Suprapubic skin (tissue), 4 donors: ENCODE measurements around the gene ATG5. TPM values are rescaled to one million over a fixed set of nuclear protein-coding genes. Genes with fewer than 3 reads are reported as not detected.

ENCODE experiments used
- DNase-seq, 2 donors: peaks; one replicate each; pipeline ENCODE4 v3.0.0-alpha.2; 2019; ENCODE audit warnings: low spot score in 2 of 2
- H3K27ac ChIP-seq: fragments of 200-600 bp; sonication (generic); one replicate; pipeline ENCODE4 v1.5.1; 2019
- H3K27me3 ChIP-seq: fragments of 200-600 bp; sonication (generic); one replicate; pipeline ENCODE4 v1.5.1; 2019
- H3K36me3 ChIP-seq: fragments of 200-600 bp; sonication (generic); one replicate; pipeline ENCODE4 v1.5.1; 2019
- H3K4me1 ChIP-seq: fragments of 200-600 bp; sonication (generic); one replicate; pipeline ENCODE4 v1.5.1; 2019
- H3K4me3 ChIP-seq: fragments of 200-600 bp; sonication (generic); one replicate; pipeline ENCODE4 v1.5.1; 2019; ENCODE audit warnings: mild to moderate bottlenecking
- H3K9me3 ChIP-seq: fragments of 200-600 bp; sonication (generic); one replicate; pipeline ENCODE4 v1.5.1; 2019
- CTCF ChIP-seq, 2 donors: fragments of 200-600 bp in 1 of 2; fragments of 450-650 bp in 1 of 2; sonication (generic) in 1 of 2; IDR thresholded peaks; one replicate each; pipeline ENCODE4 v1.5.1; 2016 to 2019; ENCODE audit warnings: antibody characterized with exemption in 2 of 2, mild to moderate bottlenecking in 1 of 2, moderate library complexity in 1 of 2
- EP300 ChIP-seq: sonication (generic); formaldehyde crosslinking; IDR thresholded peaks from one replicate; pipeline ENCODE4 v1.6.1; 2017; ENCODE audit warnings: antibody characterized with exemption
- POLR2A ChIP-seq, 2 donors: fragments of 450-650 bp; IDR thresholded peaks; one replicate each; pipeline ENCODE4 v1.6.1; 2017; ENCODE audit warnings: antibody characterized with exemption in 2 of 2, mild to moderate bottlenecking in 2 of 2, moderate library complexity in 2 of 2
- POLR2AphosphoS5 ChIP-seq, 3 donors: sonication (generic); formaldehyde crosslinking; IDR thresholded peaks; one replicate each; pipeline ENCODE4 v1.6.1; 2017; ENCODE audit warnings: antibody characterized with exemption in 3 of 3
- WGBS: methylation state at CpG from one replicate; pipeline ENCODE4 v1.1.5; 2018; 5-methylcytosine and 5-hydroxymethylcytosine counted together
- total RNA-seq, 4 donors: library from RNA; depleted of rRNA; stranded (reverse); fragments of >200 nt; gene quantifications; one replicate each; pipeline ENCODE4 v1.1.0, GENCODE V29; 2016

The ATG5 gene
- total RNA-seq, 4 donors from 2014 or later: 18.1 to 25.7 (median 23.1) TPM

GRCh38 chr6:106204961-106205360 lies 120.6 kb downstream of the ATG5 start:
- no peak for DNase-seq
- Histone ChIP-seq H3K27me3 (no peaks in the 10 kb centered on the region), H3K9me3 (no peaks in the 10 kb centered on the region), H3K4me1 (no peaks in the 10 kb centered on the region), H3K36me3 (peaks cover 9% of the 10 kb centered on the region), H3K4me3 (no peak overlapping the region), H3K27ac (no peak overlapping the region)
- TF ChIP-seq POLR2A (IDR thresholded peaks at IDR 0.05) (no peak), POLR2AphosphoS5 (IDR thresholded peaks at IDR 0.05) (no peak), CTCF (IDR thresholded peaks at IDR 0.05) (no peak), EP300 (no peak)
- WGBS: 78% methylated on average over 2 of the region's 2 CpGs

GRCh38 chr6:106199998-106200397 lies 125.6 kb downstream of the ATG5 start:
- Histone ChIP-seq H3K36me3 (peaks cover 9% of the 10 kb centered on the region), H3K4me1 (no peaks in the 10 kb centered on the region), H3K27ac (no peak overlapping the region), H3K4me3 (no peak overlapping the region), H3K9me3 (no peaks in the 10 kb centered on the region), H3K27me3 (no peaks in the 10 kb centered on the region)
- 90% methylated on average over 1 of the region's 1 CpG for WGBS
- no peak for DNase-seq
- no peak for TF ChIP-seq CTCF (IDR thresholded peaks at IDR 0.05)
- no peak for TF ChIP-seq POLR2AphosphoS5 (IDR thresholded peaks at IDR 0.05)
- no peak for TF ChIP-seq EP300

- H3K4me1 ChIP-seq: no peaks in the 10 kb centered on the region
- H3K27me3 ChIP-seq: no peaks in the 10 kb centered on the region
- DNase-seq: no peak
- H3K36me3 ChIP-seq: peaks cover 9% of the 10 kb centered on the region
- H3K27ac ChIP-seq: no peak overlapping the region
- no peaks in the 10 kb centered on the region for H3K9me3 ChIP-seq
- TF ChIP-seq EP300: no peak
- TF ChIP-seq POLR2AphosphoS5 (IDR thresholded peaks at IDR 0.05): no peak
- TF ChIP-seq POLR2A (IDR thresholded peaks at IDR 0.05): no peak
- no peak for TF ChIP-seq CTCF (IDR thresholded peaks at IDR 0.05)
- no peak overlapping the region for H3K4me3 ChIP-seq
- 88% methylated on average over 1 of the region's 1 CpG for WGBS
Observed at GRCh38 chr6:106199331-106199730, 126.2 kb downstream of the ATG5 start.

- Histone ChIP-seq H3K4me3 (no peak overlapping the region), H3K27ac (no peak overlapping the region), H3K4me1 (no peaks in the 10 kb centered on the region), H3K27me3 (no peaks in the 10 kb centered on the region), H3K9me3 (no peaks in the 10 kb centered on the region), H3K36me3 (peaks cover 9% of the 10 kb centered on the region)
- 73% methylated on average over 4 of the region's 4 CpGs for WGBS
- DNase-seq: no peak
- TF ChIP-seq POLR2A (IDR thresholded peaks at IDR 0.05) (no peak), POLR2AphosphoS5 (IDR thresholded peaks at IDR 0.05) (no peak), CTCF (IDR thresholded peaks at IDR 0.05) (no peak), EP300 (no peak)
Observed at GRCh38 chr6:106197441-106197840, 128.1 kb downstream of the ATG5 start.

- Histone ChIP-seq H3K27me3 (no peaks in the 10 kb centered on the region), H3K4me1 (no peaks in the 10 kb centered on the region), H3K27ac (no peak overlapping the region), H3K4me3 (no peak overlapping the region), H3K36me3 (no peaks in the 10 kb centered on the region), H3K9me3 (no peaks in the 10 kb centered on the region)
- DNase-seq: no peak
- TF ChIP-seq POLR2A (IDR thresholded peaks at IDR 0.05): no peak
- TF ChIP-seq EP300: no peak
- TF ChIP-seq POLR2AphosphoS5 (IDR thresholded peaks at IDR 0.05): peak in 1 of 3 donors; percentile 29
- TF ChIP-seq CTCF (IDR thresholded peaks at IDR 0.05): no peak
- 84% methylated on average over 7 of the region's 7 CpGs for WGBS
Observed at GRCh38 chr6:106194949-106195921, 130.3 kb downstream of the ATG5 start.
